ENCODE measurements around the gene C10orf120.
A peak's percentile ranks its signal among the peaks of the same experiment; 100 is the strongest.

The C10orf120 gene

DNA sequence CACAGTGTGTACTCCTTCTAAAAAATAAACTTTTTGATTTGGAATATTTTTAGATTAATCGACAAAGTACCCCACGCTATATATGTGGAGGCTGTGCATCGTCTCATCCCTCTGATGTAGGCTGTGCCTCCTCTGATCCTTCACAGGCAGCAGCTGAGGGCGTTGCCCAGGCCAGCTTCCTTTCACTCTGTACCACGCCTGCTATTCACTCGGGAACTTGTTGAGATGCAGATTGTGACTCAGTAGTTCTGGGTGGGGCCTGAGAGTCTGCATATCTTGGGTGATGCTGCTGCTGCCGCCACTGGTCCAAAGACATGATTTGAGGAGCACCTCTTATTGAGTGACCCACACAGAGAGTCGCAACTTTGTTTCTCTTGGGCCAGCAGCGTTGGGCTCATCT is 7.9 kb upstream of the C10orf120 start:
- TF ChIP-seq, protein P1, sequence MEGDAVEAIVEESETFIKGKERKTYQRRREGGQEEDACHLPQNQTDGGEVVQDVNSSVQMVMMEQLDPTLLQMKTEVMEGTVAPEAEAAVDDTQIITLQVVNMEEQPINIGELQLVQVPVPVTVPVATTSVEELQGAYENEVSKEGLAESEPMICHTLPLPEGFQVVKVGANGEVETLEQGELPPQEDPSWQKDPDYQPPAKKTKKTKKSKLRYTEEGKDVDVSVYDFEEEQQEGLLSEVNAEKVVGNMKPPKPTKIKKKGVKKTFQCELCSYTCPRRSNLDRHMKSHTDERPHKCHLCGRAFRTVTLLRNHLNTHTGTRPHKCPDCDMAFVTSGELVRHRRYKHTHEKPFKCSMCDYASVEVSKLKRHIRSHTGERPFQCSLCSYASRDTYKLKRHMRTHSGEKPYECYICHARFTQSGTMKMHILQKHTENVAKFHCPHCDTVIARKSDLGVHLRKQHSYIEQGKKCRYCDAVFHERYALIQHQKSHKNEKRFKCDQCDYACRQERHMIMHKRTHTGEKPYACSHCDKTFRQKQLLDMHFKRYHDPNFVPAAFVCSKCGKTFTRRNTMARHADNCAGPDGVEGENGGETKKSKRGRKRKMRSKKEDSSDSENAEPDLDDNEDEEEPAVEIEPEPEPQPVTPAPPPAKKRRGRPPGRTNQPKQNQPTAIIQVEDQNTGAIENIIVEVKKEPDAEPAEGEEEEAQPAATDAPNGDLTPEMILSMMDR (conservative IDR thresholded peaks at IDR 0.05; ENCODE audit: low read depth, low read length) = no peak
- no peak for DNase-seq (ENCODE audit: low read depth)
- no peak overlapping the region for H3K4me3 ChIP-seq (ENCODE audit: low read depth, low read length)

DNA sequence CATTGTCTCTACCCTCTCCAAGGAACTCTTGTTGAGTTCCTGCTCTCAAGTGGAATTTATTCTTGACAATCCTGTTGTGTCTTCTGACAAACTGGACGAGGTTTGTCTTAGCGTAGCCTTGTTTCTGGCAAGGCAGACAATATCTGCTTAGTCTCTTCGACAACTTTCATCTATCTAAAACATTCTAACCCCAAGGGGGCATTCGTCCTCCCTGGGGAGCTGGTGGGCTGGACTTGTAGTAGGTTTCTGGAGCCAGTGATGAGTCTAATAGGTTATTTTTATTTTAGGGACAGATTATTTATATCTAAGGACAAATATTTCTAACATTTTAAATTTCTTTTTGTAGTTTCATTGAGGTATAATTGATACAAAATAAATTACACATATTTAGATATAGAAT is 7.3 kb upstream of the C10orf120 start:
- no peak for DNase-seq (ENCODE audit: low read depth)
- no peak overlapping the region for H3K4me3 ChIP-seq (ENCODE audit: low read depth, low read length)
- TF ChIP-seq, protein P1 (conservative IDR thresholded peaks at IDR 0.05; ENCODE audit: low read depth, low read length) = no peak

DNA sequence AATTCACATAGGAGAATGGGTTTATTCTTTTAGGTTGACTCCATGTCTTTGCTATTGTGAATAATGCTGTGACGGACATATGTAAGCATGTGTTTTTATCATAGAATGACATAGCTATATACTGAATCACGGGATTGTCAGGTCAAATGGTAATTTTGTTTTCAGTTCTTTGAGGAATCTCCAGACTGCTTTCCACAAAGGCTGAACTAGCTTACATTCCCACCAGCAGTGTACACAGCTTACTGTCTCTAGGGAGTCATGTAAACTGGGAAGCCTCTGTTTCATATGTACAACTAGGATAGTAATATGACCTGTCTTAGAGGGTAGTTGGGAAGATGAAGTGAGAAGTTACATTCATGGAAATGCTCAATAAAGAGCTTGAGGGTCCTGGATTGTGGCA is 6.8 kb upstream of the C10orf120 start:
- no peak for DNase-seq (ENCODE audit: low read depth)
- TF ChIP-seq, protein P1 (conservative IDR thresholded peaks at IDR 0.05; ENCODE audit: low read depth, low read length) = no peak
- no peak overlapping the region for H3K4me3 ChIP-seq (ENCODE audit: low read depth, low read length)

DNA sequence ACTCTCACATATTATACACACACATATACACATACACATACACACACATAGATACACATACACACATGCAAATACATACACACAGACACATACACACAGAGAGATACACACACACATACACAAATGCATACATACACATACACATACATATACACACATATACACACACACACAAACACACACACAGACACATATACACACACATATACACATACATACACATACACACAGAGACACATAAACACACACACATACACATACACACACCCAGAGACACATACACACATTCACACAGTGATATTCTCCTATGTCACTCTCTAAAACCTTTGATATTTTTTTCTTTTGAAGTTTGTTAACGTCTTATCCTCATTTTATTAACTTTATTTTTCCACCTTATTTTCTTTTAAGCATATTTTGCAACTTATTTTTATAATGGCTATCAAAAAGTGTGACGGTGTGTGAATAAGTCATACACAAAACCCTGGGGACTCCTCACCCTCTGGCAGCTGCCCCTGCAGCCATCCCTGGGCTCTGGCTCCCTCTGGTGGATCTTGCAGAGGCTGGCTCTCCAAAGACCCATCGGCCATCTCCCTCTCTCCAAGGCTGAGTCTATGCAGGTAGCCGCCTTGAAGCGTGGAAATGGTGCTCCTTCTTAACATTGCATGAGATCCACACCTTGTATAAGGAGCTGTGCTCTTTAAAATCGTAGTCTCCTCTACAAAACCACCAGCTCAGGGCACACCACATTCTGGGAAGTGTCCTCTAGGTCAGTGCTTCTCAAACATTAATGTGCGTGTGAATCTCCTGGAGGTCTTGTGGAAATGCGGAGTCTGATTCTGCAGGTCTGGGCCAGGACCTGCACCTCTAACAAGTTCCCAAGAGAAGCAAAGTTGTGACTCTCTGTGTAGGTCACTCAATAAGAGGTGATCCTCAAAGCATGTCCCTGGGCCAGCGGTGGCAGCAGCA is 4.1 kb upstream of the C10orf120 start:
- TF ChIP-seq, protein P1 (conservative IDR thresholded peaks at IDR 0.05; ENCODE audit: low read depth, low read length) = peak; percentile 99

DNA sequence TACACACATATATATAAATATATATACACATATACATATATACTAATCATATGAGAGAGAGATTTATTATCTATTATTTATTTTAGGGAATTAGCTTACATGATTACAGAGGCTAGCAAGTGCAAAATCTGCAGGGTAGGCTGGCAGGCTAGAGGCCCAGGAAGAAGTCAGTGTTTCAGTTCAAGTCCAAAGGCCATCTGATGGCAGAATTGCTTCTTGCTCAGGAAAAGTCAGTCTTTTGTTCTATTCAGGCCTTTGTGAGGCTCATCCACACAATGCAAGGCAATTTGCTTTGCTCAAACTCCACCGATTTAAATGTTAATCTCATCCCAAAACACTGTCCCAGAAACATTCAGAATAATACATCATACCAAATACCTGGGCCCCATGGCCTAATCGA is 2.6 kb upstream of the C10orf120 start:
- no peak overlapping the region for H3K4me3 ChIP-seq (ENCODE audit: low read depth, low read length)
- TF ChIP-seq, protein P1 (conservative IDR thresholded peaks at IDR 0.05; ENCODE audit: low read depth, low read length) = no peak
- DNase-seq (ENCODE audit: low read depth) = no peak

More for the DNA sequence above, 4.1 kb upstream of the C10orf120 start:
- no peak overlapping the region for H3K4me3 ChIP-seq (ENCODE audit: low read depth, low read length)
- DNase-seq (ENCODE audit: low read depth) = peak; percentile 76

DNA sequence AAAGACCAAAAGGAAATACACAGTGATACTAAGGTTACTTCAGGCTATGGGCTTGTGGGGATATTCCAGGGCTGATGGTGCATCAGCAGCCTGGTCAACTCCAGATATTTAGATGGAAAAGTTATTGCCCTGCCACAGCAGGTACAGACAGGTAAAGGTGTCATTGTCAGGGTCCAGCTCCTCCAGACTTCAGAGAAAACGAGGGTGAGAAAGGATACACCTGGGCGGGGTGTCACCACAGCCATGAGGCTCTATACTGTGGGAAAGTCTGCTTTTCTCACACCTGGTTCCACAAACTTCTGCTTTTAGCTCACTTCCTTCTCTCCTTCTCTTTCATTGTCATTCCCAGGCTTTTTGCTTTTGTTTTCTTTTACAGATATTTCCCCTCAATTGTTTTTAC is 2.0 kb upstream of the C10orf120 start:
- TF ChIP-seq, protein P1 (conservative IDR thresholded peaks at IDR 0.05; ENCODE audit: low read depth, low read length) = no peak
- DNase-seq (ENCODE audit: low read depth) = no peak
- no peak overlapping the region for H3K4me3 ChIP-seq (ENCODE audit: low read depth, low read length)

DNA sequence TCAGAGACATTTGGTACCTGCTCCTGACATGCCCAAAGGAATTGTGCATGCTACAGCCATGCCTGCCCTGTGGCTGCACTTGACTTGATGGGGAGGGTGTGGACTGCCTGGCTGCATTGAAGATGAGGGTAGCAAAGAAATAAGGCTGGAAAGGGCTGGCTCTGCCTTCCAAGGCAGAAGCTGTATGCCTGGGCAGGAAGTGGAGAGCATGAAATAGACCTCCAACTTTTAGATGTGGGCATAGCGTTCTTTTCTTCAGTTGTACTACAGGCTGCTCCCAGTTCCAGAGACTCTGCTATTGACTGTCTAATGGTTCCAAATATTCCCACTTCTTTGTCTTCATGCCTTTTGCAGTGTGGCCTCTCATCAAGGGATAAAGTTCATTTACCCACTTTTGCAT is 3.0 kb downstream of the C10orf120 start:
- TF ChIP-seq, protein P1 (conservative IDR thresholded peaks at IDR 0.05; ENCODE audit: low read depth, low read length) = no peak
- no peak overlapping the region for H3K4me3 ChIP-seq (ENCODE audit: low read depth, low read length)
- DNase-seq (ENCODE audit: low read depth) = no peak
